ENCODE measurements around the gene TEX48.

TEX48 gene

DNA sequence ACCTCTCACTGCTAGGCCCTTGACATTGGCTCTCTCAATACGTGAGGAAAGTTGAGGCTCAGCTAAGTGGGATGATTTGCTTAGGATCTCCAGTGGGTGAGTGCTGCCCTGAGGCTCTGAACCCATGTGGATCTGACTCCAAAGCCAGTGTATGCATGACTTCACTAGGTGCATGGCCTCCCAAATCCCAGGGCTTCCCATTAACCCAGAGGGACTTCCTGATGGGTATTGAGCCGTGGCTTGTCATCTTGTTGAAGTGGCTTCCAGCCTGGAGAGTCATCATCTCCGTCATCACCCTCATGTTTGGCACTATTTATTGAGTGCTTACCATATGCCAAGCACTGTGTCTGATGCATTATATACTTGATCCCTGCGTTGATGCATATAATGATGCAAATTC lies 37.3 kb upstream of the TEX48 start:
- peaks cover 5% of the 10 kb centered on the region; the same call in 1 of the 2 replicates for H3K9me3 ChIP-seq (ENCODE audit: control insufficient read depth, insufficient read depth, low read depth, low read length)
- H3K27me3 ChIP-seq (ENCODE audit: control insufficient read depth, insufficient read depth, low read length) = peaks cover 30% of the 10 kb centered on the region; the same call in 1 of the 2 replicates
- H3K4me1 ChIP-seq (ENCODE audit: control insufficient read depth, insufficient read depth, low read length) = no peaks in the 10 kb centered on the region
- no peaks in the 10 kb centered on the region for H3K36me3 ChIP-seq (ENCODE audit: control insufficient read depth, insufficient read depth, low read length)
- H3K27ac ChIP-seq (ENCODE audit: low read depth, low read length) = no peak overlapping the region
- H3K9ac ChIP-seq (ENCODE audit: low read length) = no peak overlapping the region
- no peak overlapping the region for H3K4me3 ChIP-seq (ENCODE audit: low read depth, low read length)

- no peak overlapping the region for H3K4me3 ChIP-seq (ENCODE audit: low read depth, low read length)
- H3K27me3 ChIP-seq (ENCODE audit: control insufficient read depth, insufficient read depth, low read length) = peaks cover 30% of the 10 kb centered on the region; the same call in 1 of the 2 replicates
- H3K9ac ChIP-seq (ENCODE audit: low read length) = no peak overlapping the region
- no peak overlapping the region for H3K27ac ChIP-seq (ENCODE audit: low read depth, low read length)
- H3K36me3 ChIP-seq (ENCODE audit: control insufficient read depth, insufficient read depth, low read length) = no peaks in the 10 kb centered on the region
- peaks cover 5% of the 10 kb centered on the region; the same call in 1 of the 2 replicates for H3K9me3 ChIP-seq (ENCODE audit: control insufficient read depth, insufficient read depth, low read depth, low read length)
- no peaks in the 10 kb centered on the region for H3K4me1 ChIP-seq (ENCODE audit: control insufficient read depth, insufficient read depth, low read length)
Measured at GRCh38 chr9:114718801-114719221, 36.8 kb upstream of the TEX48 start.

GRCh38 chr9:114717908-114718486 lies 36.0 kb upstream of the TEX48 start:
- no peak overlapping the region for H3K27ac ChIP-seq (ENCODE audit: low read depth, low read length)
- no peaks in the 10 kb centered on the region for H3K36me3 ChIP-seq (ENCODE audit: control insufficient read depth, insufficient read depth, low read length)
- H3K9ac ChIP-seq (ENCODE audit: low read length) = no peak overlapping the region
- peaks cover 22% of the 10 kb centered on the region; the same call in 1 of the 2 replicates for H3K27me3 ChIP-seq (ENCODE audit: control insufficient read depth, insufficient read depth, low read length)
- peaks cover 5% of the 10 kb centered on the region; the same call in 1 of the 2 replicates for H3K9me3 ChIP-seq (ENCODE audit: control insufficient read depth, insufficient read depth, low read depth, low read length)
- H3K4me3 ChIP-seq (ENCODE audit: low read depth, low read length) = no peak overlapping the region
- no peaks in the 10 kb centered on the region for H3K4me1 ChIP-seq (ENCODE audit: control insufficient read depth, insufficient read depth, low read length)

- no peak overlapping the region for H3K27ac ChIP-seq (ENCODE audit: low read depth, low read length)
- no peaks in the 10 kb centered on the region for H3K4me1 ChIP-seq (ENCODE audit: control insufficient read depth, insufficient read depth, low read length)
- H3K27me3 ChIP-seq (ENCODE audit: control insufficient read depth, insufficient read depth, low read length) = peaks cover 14% of the 10 kb centered on the region
- H3K36me3 ChIP-seq (ENCODE audit: control insufficient read depth, insufficient read depth, low read length) = no peaks in the 10 kb centered on the region
- no peak overlapping the region for H3K4me3 ChIP-seq (ENCODE audit: low read depth, low read length)
- H3K9me3 ChIP-seq (ENCODE audit: control insufficient read depth, insufficient read depth, low read depth, low read length) = no peaks in the 10 kb centered on the region
- H3K9ac ChIP-seq (ENCODE audit: low read length) = no peak overlapping the region
Measured at GRCh38 chr9:114709636-114710035, 27.6 kb upstream of the TEX48 start.

GRCh38 chr9:114706711-114707110 lies 24.7 kb upstream of the TEX48 start:
- H3K9me3 ChIP-seq (ENCODE audit: control insufficient read depth, insufficient read depth, low read depth, low read length) = no peaks in the 10 kb centered on the region
- no peaks in the 10 kb centered on the region for H3K4me1 ChIP-seq (ENCODE audit: control insufficient read depth, insufficient read depth, low read length)
- no peak overlapping the region for H3K27ac ChIP-seq (ENCODE audit: low read depth, low read length)
- no peak overlapping the region for H3K4me3 ChIP-seq (ENCODE audit: low read depth, low read length)
- H3K9ac ChIP-seq (ENCODE audit: low read length) = no peak overlapping the region
- H3K36me3 ChIP-seq (ENCODE audit: control insufficient read depth, insufficient read depth, low read length) = no peaks in the 10 kb centered on the region
- H3K27me3 ChIP-seq (ENCODE audit: control insufficient read depth, insufficient read depth, low read length) = peaks cover 14% of the 10 kb centered on the region

- Histone ChIP-seq H3K27ac (ENCODE audit: low read depth, low read length) (no peak overlapping the region), H3K27me3 (ENCODE audit: control insufficient read depth, insufficient read depth, low read length) (peaks cover 3% of the 10 kb centered on the region), H3K4me3 (ENCODE audit: low read depth, low read length) (no peak overlapping the region), H3K4me1 (ENCODE audit: control insufficient read depth, insufficient read depth, low read length) (peaks cover 2% of the 10 kb centered on the region), H3K9ac (ENCODE audit: low read length) (no peak overlapping the region), H3K36me3 (ENCODE audit: control insufficient read depth, insufficient read depth, low read length) (no peaks in the 10 kb centered on the region), H3K9me3 (ENCODE audit: control insufficient read depth, insufficient read depth, low read depth, low read length) (no peaks in the 10 kb centered on the region)
Measured at GRCh38 chr9:114701988-114702387, 20.0 kb upstream of the TEX48 start.

GRCh38 chr9:114697951-114698351 lies 16.0 kb upstream of the TEX48 start:
- Histone ChIP-seq H3K4me1 (ENCODE audit: control insufficient read depth, insufficient read depth, low read length) (peaks cover 2% of the 10 kb centered on the region), H3K9ac (ENCODE audit: low read length) (no peak overlapping the region), H3K27me3 (ENCODE audit: control insufficient read depth, insufficient read depth, low read length) (no peaks in the 10 kb centered on the region; the same call in 1 of the 2 replicates), H3K4me3 (ENCODE audit: low read depth, low read length) (no peak overlapping the region), H3K36me3 (ENCODE audit: control insufficient read depth, insufficient read depth, low read length) (no peaks in the 10 kb centered on the region), H3K27ac (ENCODE audit: low read depth, low read length) (no peak overlapping the region), H3K9me3 (ENCODE audit: control insufficient read depth, insufficient read depth, low read depth, low read length) (no peaks in the 10 kb centered on the region)

GRCh38 chr9:114696814-114697544 lies 15.0 kb upstream of the TEX48 start:
- H3K9ac ChIP-seq (ENCODE audit: low read length) = no peak overlapping the region
- no peaks in the 10 kb centered on the region; the same call in 1 of the 2 replicates for H3K27me3 ChIP-seq (ENCODE audit: control insufficient read depth, insufficient read depth, low read length)
- H3K4me1 ChIP-seq (ENCODE audit: control insufficient read depth, insufficient read depth, low read length) = peaks cover 2% of the 10 kb centered on the region
- no peak overlapping the region for H3K4me3 ChIP-seq (ENCODE audit: low read depth, low read length)
- H3K9me3 ChIP-seq (ENCODE audit: control insufficient read depth, insufficient read depth, low read depth, low read length) = no peaks in the 10 kb centered on the region
- H3K27ac ChIP-seq (ENCODE audit: low read depth, low read length) = no peak overlapping the region
- no peaks in the 10 kb centered on the region for H3K36me3 ChIP-seq (ENCODE audit: control insufficient read depth, insufficient read depth, low read length)

GRCh38 chr9:114695948-114696347 lies 14.0 kb upstream of the TEX48 start:
- Histone ChIP-seq H3K27ac (ENCODE audit: low read depth, low read length) (no peak overlapping the region), H3K36me3 (ENCODE audit: control insufficient read depth, insufficient read depth, low read length) (no peaks in the 10 kb centered on the region), H3K9ac (ENCODE audit: low read length) (no peak overlapping the region), H3K9me3 (ENCODE audit: control insufficient read depth, insufficient read depth, low read depth, low read length) (no peaks in the 10 kb centered on the region), H3K4me3 (ENCODE audit: low read depth, low read length) (no peak overlapping the region), H3K4me1 (ENCODE audit: control insufficient read depth, insufficient read depth, low read length) (peaks cover 2% of the 10 kb centered on the region), H3K27me3 (ENCODE audit: control insufficient read depth, insufficient read depth, low read length) (no peaks in the 10 kb centered on the region; the same call in 1 of the 2 replicates)

- H3K36me3 ChIP-seq (ENCODE audit: control insufficient read depth, insufficient read depth, low read length) = no peaks in the 10 kb centered on the region
- no peaks in the 10 kb centered on the region; the same call in 1 of the 2 replicates for H3K27me3 ChIP-seq (ENCODE audit: control insufficient read depth, insufficient read depth, low read length)
- peaks cover 2% of the 10 kb centered on the region for H3K4me1 ChIP-seq (ENCODE audit: control insufficient read depth, insufficient read depth, low read length)
- H3K9me3 ChIP-seq (ENCODE audit: control insufficient read depth, insufficient read depth, low read depth, low read length) = no peaks in the 10 kb centered on the region
- no peak overlapping the region for H3K27ac ChIP-seq (ENCODE audit: low read depth, low read length)
- no peak overlapping the region for H3K4me3 ChIP-seq (ENCODE audit: low read depth, low read length)
- H3K9ac ChIP-seq (ENCODE audit: low read length) = no peak overlapping the region
Measured at GRCh38 chr9:114694719-114695269, 12.8 kb upstream of the TEX48 start.

DNA sequence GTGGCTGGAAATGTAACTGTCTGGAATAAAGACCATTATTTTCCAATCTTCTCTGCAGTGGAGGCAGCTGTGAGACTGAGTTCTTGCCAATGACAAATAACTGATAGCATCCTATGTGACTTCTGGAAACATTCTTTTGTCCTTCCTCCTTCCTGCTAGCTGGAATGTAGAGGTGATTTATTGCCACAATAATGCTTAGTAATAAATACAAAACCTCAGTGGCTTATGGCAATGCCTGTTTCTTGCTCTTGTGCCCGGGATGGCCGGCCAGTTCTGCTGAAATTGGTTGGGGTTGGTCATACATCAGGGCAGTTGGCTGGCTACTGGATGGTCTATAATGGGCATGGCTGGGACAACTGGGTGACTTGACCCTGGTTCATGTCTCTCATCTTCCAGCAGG lies 12.2 kb upstream of the TEX48 start:
- no peak overlapping the region for H3K4me3 ChIP-seq (ENCODE audit: low read depth, low read length)
- 0 out of 2 replicates have a peak, but pooled peaks cover under 1% of the 10 kb centered on the region for H3K4me1 ChIP-seq (ENCODE audit: control insufficient read depth, insufficient read depth, low read length)
- no peaks in the 10 kb centered on the region for H3K9me3 ChIP-seq (ENCODE audit: control insufficient read depth, insufficient read depth, low read depth, low read length)
- no peaks in the 10 kb centered on the region for H3K36me3 ChIP-seq (ENCODE audit: control insufficient read depth, insufficient read depth, low read length)
- H3K27me3 ChIP-seq (ENCODE audit: control insufficient read depth, insufficient read depth, low read length) = no peaks in the 10 kb centered on the region; the same call in 1 of the 2 replicates
- H3K9ac ChIP-seq (ENCODE audit: low read length) = no peak overlapping the region
- H3K27ac ChIP-seq (ENCODE audit: low read depth, low read length) = no peak overlapping the region
